GM19324 (cell line): Measurements from ENCODE around the gene CBLC.

Source experiments
- ATAC-seq: cut with Tn5 transposase; IDR thresholded peaks from one replicate; pipeline ENCODE4 v1.9.1; 2021; ENCODE audit warnings: mild to moderate bottlenecking, moderate library complexity; ENCODE audit not compliant: unreplicated experiment, low FRiP score

CBLC gene

GRCh38 chr19:44795398-44795987 is 17.8 kb downstream of the CBLC start:
- ATAC-seq = no peak

- ATAC-seq = no peak
These were observed 19.0 kb downstream of the CBLC start for GRCh38 chr19:44796701-44797115.

- no peak for ATAC-seq
These were observed 22.1 kb downstream of the CBLC start for GRCh38 chr19:44799627-44800346.

GRCh38 chr19:44800461-44800860 is 22.8 kb downstream of the CBLC start:
- ATAC-seq = peak; percentile 65

GRCh38 chr19:44803442-44804428 is 26.0 kb downstream of the CBLC start:
- no peak for ATAC-seq

DNA sequence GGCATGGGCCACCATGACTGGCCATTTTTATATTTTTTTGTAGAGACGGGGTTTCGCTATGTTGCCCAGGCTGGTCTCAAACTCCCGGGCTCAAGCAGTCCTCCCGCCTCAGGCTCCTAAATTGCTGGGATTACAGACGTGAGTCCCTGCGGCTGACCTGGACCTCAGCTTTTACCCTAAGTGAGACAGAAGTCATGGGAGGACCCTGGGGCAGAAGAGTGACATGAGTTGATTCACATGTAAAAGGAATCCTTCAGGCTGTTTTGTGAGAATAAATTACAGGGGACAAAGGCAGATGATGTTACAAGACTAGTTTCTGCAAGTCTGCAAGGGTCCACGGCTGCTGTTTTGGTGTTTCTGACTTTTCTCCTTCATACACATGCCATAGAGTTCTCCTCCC is 28.6 kb downstream of the CBLC start:
- ATAC-seq = no peak

- ATAC-seq = no peak
These were observed 29.5 kb downstream of the CBLC start for GRCh38 chr19:44807162-44807561.

GRCh38 chr19:44807652-44808462 is 30.2 kb downstream of the CBLC start:
- no peak for ATAC-seq

DNA sequence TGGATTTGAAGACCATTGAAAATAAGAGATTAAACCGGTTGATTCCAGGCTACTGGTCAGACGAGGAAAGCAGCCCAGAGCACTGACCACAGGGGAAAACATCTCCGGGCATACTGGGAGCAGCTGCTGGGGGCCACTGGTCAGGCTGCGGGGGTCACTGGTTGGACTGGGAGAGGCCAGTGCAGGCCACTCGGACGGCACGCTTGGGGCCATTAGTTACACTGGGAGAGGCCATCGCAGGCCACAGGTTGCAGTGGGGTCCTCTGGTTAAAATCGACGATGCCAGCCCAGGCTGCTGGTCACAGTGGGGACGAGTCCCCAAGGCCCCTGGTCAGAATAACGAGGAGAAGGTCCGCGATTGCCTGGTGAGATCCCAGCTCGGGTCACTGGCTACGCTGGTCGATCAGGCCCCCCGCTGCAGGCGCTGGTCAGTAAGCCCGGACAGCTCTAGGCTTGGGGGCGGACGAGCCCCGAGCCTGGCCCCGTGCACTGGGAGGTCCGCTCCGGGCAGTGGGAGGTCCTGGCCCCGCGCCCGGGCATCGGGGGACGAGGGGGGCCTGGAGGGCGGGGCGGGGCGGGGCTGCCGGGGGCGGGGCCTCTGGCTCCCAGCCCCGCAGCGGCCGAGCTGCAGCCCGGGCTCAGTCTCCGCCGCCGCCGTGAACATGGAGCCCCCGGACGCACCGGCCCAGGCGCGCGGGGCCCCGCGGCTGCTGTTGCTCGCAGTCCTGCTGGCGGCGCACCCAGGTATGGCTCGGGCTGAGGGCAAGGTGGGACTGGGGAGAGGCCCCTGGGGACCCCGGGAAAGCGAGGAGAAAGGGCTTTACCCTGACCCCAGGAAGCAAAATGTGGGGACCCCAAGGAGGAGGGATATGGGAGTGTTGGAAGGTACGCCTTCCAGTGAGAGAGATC is 31.0 kb downstream of the CBLC start, which contains the start of gene BCAM:
BCAM (plus strand) TSS at position 641 of the 909 bp plus-strand sequence; CDS start at position 663, 22 bp downstream.
- no peak for ATAC-seq

- ATAC-seq = no peak
These were observed 32.0 kb downstream of the CBLC start for GRCh38 chr19:44809577-44810233.

- ATAC-seq = no peak
These were observed 32.8 kb downstream of the CBLC start for GRCh38 chr19:44810234-44811121.

- no peak for ATAC-seq
These were observed 33.4 kb downstream of the CBLC start for GRCh38 chr19:44811122-44811419.

GRCh38 chr19:44812142-44812718 is 34.5 kb downstream of the CBLC start:
- no peak for ATAC-seq

DNA sequence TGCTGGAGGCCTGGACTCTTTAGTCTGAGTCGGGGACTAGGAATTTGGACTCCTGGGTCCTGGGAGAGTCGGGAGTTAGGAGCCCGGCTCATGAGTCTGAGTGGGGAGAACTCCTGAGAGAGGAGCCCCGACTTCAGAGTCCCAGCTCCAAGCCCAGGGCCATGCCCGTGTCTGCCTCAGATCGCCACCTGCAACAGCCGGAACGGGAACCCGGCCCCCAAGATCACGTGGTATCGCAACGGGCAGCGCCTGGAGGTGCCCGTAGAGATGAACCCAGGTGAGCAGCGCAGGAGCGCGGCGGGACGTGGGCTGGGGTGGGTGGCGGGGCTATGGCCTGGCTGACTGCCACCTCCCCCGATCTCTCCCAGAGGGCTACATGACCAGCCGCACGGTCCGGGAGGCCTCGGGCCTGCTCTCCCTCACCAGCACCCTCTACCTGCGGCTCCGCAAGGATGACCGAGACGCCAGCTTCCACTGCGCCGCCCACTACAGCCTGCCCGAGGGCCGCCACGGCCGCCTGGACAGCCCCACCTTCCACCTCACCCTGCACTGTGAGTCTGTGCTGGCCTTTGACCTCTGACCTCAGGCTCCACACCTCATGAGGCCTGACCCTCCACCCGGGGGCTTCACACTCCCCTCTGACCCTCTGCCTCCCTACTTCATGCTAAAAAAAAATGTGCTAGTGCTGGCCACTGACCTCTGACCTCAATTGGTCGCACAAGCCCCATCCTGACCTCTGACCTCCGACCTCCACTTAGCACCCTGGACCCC is 35.6 kb downstream of the CBLC start:
- ATAC-seq = no peak

DNA sequence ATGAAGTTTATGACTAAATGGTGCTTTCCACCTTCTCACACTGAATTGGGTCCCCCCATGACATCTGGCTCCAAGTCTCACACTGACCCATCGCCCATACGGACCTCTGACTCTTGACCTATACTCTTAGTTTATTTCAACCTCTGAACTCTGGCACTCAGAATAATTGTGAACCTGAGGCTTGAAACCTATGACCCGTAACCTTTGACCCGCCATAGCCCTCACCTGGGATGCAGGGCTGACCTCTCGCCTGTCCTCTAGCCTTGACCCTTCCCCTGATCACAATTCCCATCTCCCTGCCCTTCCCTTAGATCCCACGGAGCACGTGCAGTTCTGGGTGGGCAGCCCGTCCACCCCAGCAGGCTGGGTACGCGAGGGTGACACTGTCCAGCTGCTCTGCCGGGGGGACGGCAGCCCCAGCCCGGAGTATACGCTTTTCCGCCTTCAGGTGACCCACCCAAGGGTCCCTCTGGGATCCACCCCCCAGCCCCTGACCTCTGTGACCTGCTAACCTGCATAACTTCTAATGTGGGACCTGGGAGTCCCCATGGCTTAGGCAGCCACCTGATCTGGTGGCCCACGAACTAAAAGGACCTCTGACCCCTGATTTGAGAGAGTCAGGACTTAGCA is 36.3 kb downstream of the CBLC start:
- no peak for ATAC-seq

GRCh38 chr19:44814517-44814916 is 36.8 kb downstream of the CBLC start:
- ATAC-seq = no peak
